H1 (cell line): ENCODE measurements around the gene PALM. TPM values are rescaled to one million over a fixed set of nuclear protein-coding genes. Genes with fewer than 3 reads are reported as not detected.
A peak's percentile ranks its signal among the peaks of the same experiment; 100 is the strongest.

Experiments
- BCL11A ChIP-seq, 2 experiments: IDR thresholded peaks; one replicate each; pipeline ENCODE4 v1.6.1; 2011; ENCODE audit warnings: low read depth in 2 of 2, low read length in 2 of 2, mild to moderate bottlenecking in 2 of 2
- BRCA1 ChIP-seq: IDR thresholded peaks from 2 replicates; pipeline ENCODE4 v1.6.1; 2012; ENCODE audit warnings: low read depth, low read length, improper control_type of control experiment
- CHD7 ChIP-seq: fragments of 300-600 bp; sonication (generic); IDR thresholded peaks from 2 replicates; pipeline ENCODE4 v1.7.1; 2012; ENCODE audit warnings: low read length, moderate library complexity, mild to moderate bottlenecking, inconsistent platforms; ENCODE audit not compliant: insufficient replicate concordance
- HDAC2 ChIP-seq, 2 experiments: fragments of 300-600 bp in 1 of 2; sonication (generic) in 1 of 2; IDR thresholded peaks; 2 replicates each; pipeline ENCODE4 v1.6.1; 2011 to 2012; ENCODE audit warnings: low read depth in 2 of 2, low read length in 2 of 2, mild to moderate bottlenecking in 2 of 2, moderate library complexity in 2 of 2, borderline replicate concordance in 1 of 2, inconsistent platforms in 1 of 2
- KDM4A ChIP-seq: IDR thresholded peaks from one replicate; pipeline ENCODE4 v1.7.1; 2012; ENCODE audit warnings: low read depth, mild to moderate bottlenecking, moderate library complexity, low read length, inconsistent platforms; ENCODE audit not compliant: severe bottlenecking
- MAFK ChIP-seq: IDR thresholded peaks from 2 replicates; pipeline ENCODE4 v1.6.1; 2012; ENCODE audit warnings: low read depth, mild to moderate bottlenecking, improper control_type of control experiment, low read length
- RFX5 ChIP-seq: IDR thresholded peaks from 2 replicates; pipeline ENCODE4 v1.6.1; 2011; ENCODE audit warnings: low read depth, low read length, improper control_type of control experiment, borderline replicate concordance
- SP4 ChIP-seq: IDR thresholded peaks from 2 replicates; pipeline ENCODE4 v1.6.1; 2012; ENCODE audit warnings: low read length, inconsistent platforms
- SUZ12 ChIP-seq: fragments of 200-600 bp; sonication (generic); IDR thresholded peaks from 2 replicates; pipeline ENCODE4 v1.6.1; 2012; ENCODE audit warnings: mild to moderate bottlenecking, inconsistent platforms, low read length, moderate library complexity, mixed read lengths
- polyA plus RNA-seq, 7 experiments: library from polyadenylated mRNA; depleted of rRNA in 3 of 7; stranded (reverse) in 5 of 7; unstranded in 2 of 7; fragments of >200 nt in 5 of 7; fragments of 200-250 nt in 2 of 7; gene quantifications; 1 replicate in 5 of 7; 2 replicates in 1 of 7; 4 replicates in 1 of 7; pipeline versions ENCODE4 v1.2.1 to v1.2.3, GENCODE V29; 2011 to 2013; ENCODE audit warnings: missing spikeins in 2 of 7, mixed read lengths in 2 of 7
- total RNA-seq: library from RNA; stranded (reverse); fragmentation: NEBNext Ultra II Directional; extraction: Animal tissue kit (Norgen Biotek cat#: 25700); gene quantifications from 2 replicates; pipeline ENCODE4 v1.2.1, GENCODE V29; 2021

The PALM gene
- total and polyA plus RNA-seq, 2 of the 8 experiments (the other 6 are each of a cell fraction or from before 2014, with no cell fraction given): 5.7 to 16.5 TPM

- TF ChIP-seq CHD7: no peak
- TF ChIP-seq BRCA1: no peak
- TF ChIP-seq RFX5: peak; percentile 69; the same call in 1 of the 2 replicates
- TF ChIP-seq BCL11A (IDR thresholded peaks at IDR 0.05; ENCODE audit: low read depth in 2 of 2, low read length in 2 of 2): no peak
- TF ChIP-seq HDAC2 (IDR thresholded peaks at IDR 0.05; ENCODE audit: borderline replicate concordance in 1 of 2, low read depth in 2 of 2, low read length in 2 of 2): 0 out of 4 replicates have a peak, but pooled peaks of 1 of the 2 experiments have one; percentile 19
- TF ChIP-seq KDM4A: no peak
- TF ChIP-seq SUZ12: no peak
- no peak for TF ChIP-seq MAFK
- no peak for TF ChIP-seq SP4
Measured at GRCh38 chr19:772730-773436, 64.1 kb downstream of the PALM start (continued).
